GM19240 (cell line): ENCODE measurements around the gene AGPAT2.

Experiments
- DNase-seq: peaks from one replicate; pipeline ENCODE4 v3.0.0; 2011; ENCODE audit warnings: low spot score; ENCODE audit not compliant: insufficient read length

AGPAT2 gene

DNA sequence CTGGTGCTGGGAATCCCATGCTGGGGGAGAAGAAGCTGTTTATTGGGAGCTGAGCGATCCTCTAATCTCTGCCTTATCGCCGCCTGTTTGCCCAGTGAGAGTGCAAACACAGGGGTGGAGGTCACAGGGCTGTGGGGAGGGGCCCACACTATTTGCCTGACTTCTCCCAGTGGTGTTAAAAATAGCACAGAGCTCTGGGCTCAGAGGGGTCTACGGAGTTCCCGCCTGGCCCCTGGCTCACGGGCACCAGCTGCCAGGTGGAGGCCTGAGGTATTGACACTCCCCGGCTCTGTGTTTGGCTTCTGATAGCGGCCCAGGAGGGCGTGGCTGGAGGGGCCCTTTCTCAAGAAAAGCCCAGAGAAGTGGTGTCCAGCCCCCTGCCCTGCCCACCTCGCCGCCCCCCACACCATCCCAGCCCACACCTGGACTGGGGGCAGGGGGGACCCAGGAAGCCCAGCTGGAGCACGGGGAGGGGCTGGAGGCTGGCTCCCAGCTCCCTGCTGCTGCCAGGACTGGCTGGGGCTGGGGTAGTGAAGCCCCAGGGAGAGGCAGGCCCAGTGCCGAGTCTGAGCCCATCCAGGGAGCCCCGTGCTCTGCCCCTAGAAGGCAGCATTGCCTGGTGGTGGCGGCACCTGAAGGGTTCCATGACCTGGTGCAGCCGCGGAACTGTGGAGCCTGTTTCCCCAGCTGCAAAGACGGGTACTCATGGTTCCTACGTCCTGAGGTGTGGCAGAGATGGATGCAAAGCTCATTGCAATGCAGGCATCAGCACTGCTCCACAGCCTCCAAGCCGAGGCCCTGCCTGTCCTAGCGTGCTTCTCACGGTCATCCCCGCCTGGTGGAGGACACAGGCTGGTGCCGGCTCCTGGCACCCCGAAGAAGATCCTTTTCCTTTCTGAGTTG lies 60.3 kb downstream of the AGPAT2 start:
- DNase-seq: no peak

DNA sequence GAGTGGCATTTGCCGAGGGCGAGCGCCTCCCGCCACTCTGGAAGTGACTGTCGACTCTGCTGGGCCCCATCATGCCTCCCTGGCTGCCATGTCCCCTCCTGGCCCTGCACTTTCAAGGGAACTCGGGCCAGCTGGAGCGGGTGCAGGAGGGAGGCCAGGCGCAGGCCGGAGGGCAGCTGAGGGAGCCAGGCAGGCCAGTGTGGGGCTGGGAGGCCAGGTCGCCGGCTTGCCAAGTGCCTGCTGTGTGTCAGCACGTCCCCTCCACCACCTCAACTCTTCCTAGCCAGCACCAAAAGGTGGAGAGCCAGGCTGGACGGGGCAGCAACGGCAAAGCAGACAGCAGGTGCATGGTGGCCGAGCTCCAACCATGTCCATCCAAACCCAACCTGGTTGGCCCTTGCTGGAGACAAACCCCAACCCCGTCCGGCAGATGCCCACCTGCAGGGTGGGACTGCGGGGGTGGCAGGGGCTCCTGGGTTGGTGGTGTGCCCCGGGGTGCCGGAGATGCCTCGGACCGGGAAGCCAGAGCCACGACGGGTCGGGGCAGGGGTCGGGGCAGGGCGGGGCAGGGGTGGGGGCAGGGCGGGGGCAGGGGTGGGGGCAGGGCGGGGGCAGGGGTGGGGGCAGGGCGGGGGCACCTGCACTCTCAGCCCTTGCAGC lies 61.1 kb downstream of the AGPAT2 start:
- DNase-seq: no peak

GRCh38 chr9:136625101-136626065 lies 61.9 kb downstream of the AGPAT2 start:
- no peak for DNase-seq

- DNase-seq: no peak
Observed at GRCh38 chr9:136624184-136624951, 62.9 kb downstream of the AGPAT2 start.

GRCh38 chr9:136623842-136624183 lies 63.4 kb downstream of the AGPAT2 start:
- no peak for DNase-seq
